Eye (tissue), 1 donor: ENCODE measurements around the gene SHOC1.
"Not testable (repeated sequence)": the region's sequence is repeated elsewhere in the genome, so short reads cannot be mapped to it uniquely, and the experiment has no call there.

Experiments
- DNase-seq: peaks from one replicate; pipeline ENCODE4 v3.0.0-alpha.2; 2015

Gene SHOC1

DNA sequence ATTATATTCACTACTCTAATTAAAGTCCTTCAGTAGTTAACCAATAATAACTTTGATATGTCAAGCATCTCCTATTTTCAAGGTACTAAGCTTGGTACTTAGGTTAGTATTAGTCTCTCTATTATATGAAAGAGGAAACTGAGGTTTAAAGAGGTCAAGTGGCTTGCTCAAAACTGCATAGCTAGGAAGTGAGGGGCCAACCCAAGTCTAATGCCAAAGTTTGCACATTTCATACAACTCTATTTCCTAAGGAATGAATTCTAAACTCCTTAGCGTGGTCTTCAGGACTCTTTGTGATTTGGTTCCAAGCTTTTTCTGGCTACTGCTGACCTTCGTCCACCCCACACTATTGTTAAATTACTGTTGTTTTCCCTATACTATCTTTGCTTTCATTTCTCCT lies 9.9 kb upstream of the SHOC1 start:
- DNase-seq: no peak

GRCh38 chr9:111803924-111804323 lies 9.2 kb upstream of the SHOC1 start:
- no peak for DNase-seq

GRCh38 chr9:111799915-111800526 lies 5.3 kb upstream of the SHOC1 start:
- peak; percentile 12 for DNase-seq

DNA sequence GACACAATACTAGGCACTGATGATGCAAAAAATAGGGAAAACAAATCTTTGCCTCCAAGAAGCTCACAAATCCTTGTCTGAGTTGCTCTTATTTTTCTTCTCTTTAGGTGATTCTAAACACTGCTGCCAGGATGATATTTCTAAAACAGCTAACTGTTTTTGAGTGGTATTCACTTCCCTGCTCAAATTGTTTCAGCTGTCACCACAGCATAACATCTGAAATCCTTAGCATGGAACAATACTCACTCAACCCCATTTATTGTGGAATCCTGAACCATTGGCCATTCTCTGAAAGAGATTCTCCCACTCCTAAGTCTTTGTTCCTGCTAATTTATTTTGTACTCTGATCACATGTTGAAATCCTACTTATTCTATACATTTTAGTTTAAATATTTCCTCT lies 4.8 kb upstream of the SHOC1 start:
- DNase-seq: peak; percentile 6

DNA sequence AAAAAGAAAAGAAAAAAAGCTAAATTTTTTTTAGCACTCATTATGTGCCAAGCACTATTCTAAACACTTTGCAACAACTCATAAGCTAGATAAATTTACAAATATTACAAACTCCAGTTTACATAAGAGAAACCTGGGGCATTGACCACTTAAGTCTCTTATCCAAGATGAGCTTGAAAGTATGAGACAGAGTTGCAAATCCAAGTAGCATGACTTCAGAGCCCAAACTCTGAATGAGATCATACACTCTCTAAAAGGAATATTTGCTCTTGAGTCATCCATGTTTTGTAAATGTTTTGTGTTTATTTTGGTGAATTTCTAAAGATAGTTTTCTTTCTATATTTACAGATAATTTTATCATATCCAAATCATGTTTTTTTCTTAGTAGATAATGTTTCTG lies 4.0 kb upstream of the SHOC1 start:
- no peak for DNase-seq

DNA sequence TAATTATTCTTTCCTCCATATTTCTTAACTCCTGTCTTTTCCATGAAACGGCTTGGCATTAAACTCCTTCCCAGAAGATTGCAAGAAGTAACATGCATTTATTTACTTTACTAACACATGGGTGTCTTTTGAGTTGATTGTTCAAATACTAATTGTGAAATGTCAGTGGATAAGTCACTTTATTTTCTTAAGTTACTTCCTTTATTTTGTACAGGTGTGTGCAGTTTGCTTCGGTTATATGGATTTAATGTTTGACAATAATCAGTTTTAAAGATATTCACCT lies 761 bp upstream of the SHOC1 start:
- DNase-seq: no peak

GRCh38 chr9:111791821-111792220 lies 2.9 kb downstream of the SHOC1 start:
- DNase-seq: not testable (repeated sequence)

- DNase-seq: no peak
Measured at GRCh38 chr9:111789881-111790280, 4.9 kb downstream of the SHOC1 start.

DNA sequence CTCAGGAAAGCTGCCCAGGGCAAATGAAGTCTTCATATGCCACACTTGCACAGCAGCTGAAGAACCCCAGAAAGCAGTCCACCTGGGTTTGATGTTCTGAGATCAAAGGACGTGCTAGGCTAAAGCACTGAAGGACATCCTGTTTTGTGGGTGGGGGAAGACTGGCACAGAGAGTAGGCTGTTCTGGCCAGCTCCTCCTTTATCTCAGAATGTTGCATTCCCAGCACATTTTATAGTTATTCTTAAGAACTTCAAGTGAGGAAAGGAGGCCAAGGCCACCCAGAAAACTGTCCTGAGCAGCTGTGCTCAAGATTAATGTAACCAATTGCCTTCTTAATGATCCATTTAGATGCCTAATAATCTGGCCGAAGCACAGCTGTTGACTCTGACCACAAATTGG lies 10.9 kb downstream of the SHOC1 start:
- DNase-seq: no peak

- DNase-seq: no peak
Measured at GRCh38 chr9:111783424-111783823, 11.3 kb downstream of the SHOC1 start.

DNA sequence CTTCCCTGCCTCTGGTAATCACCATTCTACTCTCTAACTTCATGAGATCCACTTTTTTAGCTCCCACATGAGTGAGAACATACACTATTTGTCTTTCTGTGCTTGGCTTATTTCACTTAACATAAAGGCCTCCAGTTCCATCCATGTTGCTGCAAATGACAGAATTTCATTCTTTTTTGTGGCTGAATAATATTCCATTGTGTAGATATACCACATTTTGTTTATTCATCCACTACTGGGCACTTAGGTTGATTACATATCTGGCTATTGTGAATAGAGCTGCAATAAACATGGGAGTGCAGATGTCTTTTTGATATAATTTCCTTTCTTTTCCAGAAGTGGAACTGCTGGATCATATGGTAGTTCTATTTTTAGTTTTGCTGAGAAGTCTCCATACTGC lies 28.7 kb downstream of the SHOC1 start:
- no peak for DNase-seq

DNA sequence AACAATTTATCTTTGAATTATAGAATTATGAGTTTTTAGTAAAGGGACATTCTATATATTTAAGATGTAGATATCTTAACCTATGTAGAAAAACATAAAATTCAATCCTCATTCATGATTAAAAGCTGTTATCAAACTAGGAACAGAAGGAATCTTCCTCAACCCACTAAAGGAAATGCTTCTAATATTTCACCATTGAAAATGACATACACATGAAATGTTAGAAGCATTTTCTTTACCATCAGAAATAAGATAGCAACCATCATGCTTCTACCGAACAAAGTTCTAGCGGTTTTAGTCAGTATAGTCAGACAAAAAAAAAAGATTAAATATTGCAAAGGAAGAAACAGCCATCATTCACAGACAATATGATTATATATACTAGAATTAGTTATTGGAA lies 32.2 kb downstream of the SHOC1 start:
- DNase-seq: no peak

DNA sequence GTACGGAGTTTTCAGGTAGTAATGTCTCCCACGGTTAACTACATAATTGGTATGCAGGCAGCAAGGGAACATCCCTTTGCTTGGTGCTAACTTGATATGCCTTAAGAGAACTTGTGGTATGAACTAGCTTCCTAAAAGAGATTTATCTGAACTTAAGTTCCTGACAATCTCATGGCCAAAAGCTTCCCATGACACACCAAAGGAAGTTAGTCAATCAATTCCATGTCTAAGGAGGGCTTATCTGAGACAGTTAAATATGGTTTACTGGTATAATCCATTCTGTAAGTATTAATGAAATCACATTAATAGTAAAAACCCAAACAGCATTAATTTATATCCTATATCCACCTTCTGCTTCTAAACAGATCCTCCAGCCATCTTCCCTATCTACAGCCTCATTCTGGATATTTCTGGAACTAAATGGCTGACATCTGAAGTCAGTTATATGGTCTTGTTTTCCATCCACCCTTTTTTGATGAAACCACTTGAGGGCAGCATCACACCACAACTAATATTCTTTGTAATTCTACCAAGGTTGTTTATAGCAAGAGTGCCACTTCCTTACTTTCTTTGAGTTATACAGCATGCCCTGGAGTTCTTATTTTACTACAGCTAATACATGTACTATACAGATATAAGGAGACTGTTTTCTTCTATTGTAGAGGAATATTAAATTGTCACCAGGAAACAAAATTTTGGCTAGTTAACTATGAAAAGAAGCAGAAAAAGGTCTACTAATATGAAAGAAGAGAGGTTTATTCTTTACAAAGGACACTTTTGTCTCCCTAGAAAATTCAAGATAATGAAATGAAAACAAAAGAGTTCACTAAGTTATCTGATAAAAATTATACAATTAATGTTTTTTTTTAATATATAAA lies 34.7 kb downstream of the SHOC1 start:
- DNase-seq: peak; percentile 91

- no peak for DNase-seq
Measured at GRCh38 chr9:111754800-111755199, 39.9 kb downstream of the SHOC1 start.

DNA sequence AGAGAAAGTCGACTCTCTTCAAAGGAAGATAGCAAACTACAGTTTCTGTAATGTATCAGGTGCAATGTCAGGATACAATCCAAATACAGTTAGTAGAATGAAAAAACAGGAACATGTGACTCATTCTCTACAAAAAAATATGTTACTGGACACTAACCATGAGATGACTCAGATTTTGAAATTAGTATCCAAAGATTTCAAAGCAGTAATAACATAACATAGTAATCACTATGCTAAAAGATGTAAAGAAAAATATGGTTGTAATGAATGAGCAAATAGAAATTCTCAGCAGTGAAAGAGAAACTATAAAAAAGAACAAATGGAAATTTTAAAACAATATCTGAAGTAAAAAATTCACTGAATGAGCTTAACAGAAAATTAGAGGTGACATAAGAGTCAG lies 42.3 kb downstream of the SHOC1 start:
- DNase-seq: no peak
